Activated CD4-positive, alpha-beta memory T cell treated with anti-CD3 and anti-CD28 coated beads for 36 hours (primary cell): ENCODE data around the gene PYGL. TPM values are rescaled to one million over a fixed set of nuclear protein-coding genes. Genes with fewer than 3 reads are reported as not detected.
"Not testable (repeated sequence)": the region's sequence is repeated elsewhere in the genome, so short reads cannot be mapped to it uniquely, and the experiment has no call there.

Experiments
- CTCF ChIA-PET: fragments of 350-600 bp; sonication (Branson Sonifier 250); formaldehyde crosslinking; loops from one replicate; lab custom pipeline; 2021; ENCODE audit warnings: antibody characterized with exemption, inconsistent platforms; lab: Charles Lee
- POLR2A ChIA-PET: fragments of 350-600 bp; sonication (Branson Sonifier 250); formaldehyde crosslinking; loops from one replicate; lab custom pipeline; 2021; ENCODE audit warnings: antibody characterized with exemption; lab: Charles Lee
- DNase-seq: peaks from one replicate; pipeline ENCODE4 v3.0.0-alpha.2; 2020
- H3K27ac Mint-ChIP-seq: one replicate; pipeline ENCODE4 v1.8.0; 2021; ENCODE audit warnings: mixed read lengths
- H3K27me3 Mint-ChIP-seq: one replicate; pipeline ENCODE4 v1.8.0; 2021; ENCODE audit warnings: mixed read lengths
- H3K36me3 Mint-ChIP-seq: one replicate; pipeline ENCODE4 v1.8.0; 2021; ENCODE audit warnings: mixed read lengths
- H3K4me1 Mint-ChIP-seq: one replicate; pipeline ENCODE4 v1.8.0; 2021; ENCODE audit warnings: low read depth, mixed read lengths
- H3K4me3 Mint-ChIP-seq: one replicate; pipeline ENCODE4 v1.8.0; 2021; ENCODE audit warnings: mild to moderate bottlenecking, mixed read lengths
- H3K9me3 Mint-ChIP-seq: one replicate; pipeline ENCODE4 v1.8.0; 2021; ENCODE audit warnings: mixed read lengths
- intact Hi-C: fragments of 100-400 bp; cut with micrococcal nuclease; formaldehyde crosslinking; loops from one replicate; pipeline ENCODE4 v1.15.1; 2023
- total RNA-seq, 2 experiments: library from RNA; stranded (reverse); gene quantifications; one replicate each; pipeline ENCODE4 v1.2.3, GENCODE V29; 2021

The PYGL gene
- total RNA-seq, 2 experiments from 2014 or later: 0.71 to 1.2 TPM

DNA sequence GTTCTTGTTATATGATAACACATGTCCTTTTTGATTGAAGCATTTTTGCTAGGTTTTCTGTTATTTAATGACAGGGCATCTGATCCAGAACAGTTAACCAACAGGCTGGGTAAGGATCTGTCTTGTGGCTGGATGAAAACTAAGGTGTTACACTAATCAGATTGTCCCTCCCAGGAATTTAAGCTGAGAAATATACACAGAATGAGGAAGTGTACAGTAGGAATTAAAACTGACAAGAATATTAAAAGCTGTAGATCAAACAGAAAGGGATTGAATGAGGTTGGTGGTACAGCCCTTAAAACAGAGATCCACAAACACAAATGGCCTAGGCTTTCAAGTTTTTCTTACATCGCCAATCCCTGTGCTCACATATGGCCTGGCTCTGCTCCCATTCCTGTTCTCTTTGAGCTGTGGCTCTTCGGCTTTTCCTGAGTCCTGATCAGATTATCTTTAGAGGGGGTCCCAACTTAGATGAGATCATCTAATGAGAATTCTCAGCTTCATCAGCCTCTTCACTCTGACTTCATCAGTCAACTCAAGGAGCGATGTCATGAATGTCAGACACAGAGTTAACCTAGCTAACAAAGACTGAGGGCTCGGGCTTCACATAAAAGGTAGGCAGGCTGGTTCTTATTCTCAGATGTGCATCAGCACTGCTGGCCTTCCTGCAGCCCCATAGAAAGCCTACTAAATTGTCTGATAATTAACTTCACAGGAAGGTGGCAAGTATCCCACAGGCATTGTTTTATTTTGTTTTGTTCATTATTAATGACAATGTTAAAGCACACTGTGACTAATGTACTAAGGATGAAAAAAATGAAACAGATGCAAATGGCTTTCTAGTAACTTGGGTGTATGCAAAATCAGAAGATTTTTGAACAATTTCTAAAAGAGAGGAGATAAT, 11.4 kb downstream of the PYGL start:
- H3K27me3 Mint-ChIP-seq: peaks cover 29% of the 10 kb centered on the region

DNA sequence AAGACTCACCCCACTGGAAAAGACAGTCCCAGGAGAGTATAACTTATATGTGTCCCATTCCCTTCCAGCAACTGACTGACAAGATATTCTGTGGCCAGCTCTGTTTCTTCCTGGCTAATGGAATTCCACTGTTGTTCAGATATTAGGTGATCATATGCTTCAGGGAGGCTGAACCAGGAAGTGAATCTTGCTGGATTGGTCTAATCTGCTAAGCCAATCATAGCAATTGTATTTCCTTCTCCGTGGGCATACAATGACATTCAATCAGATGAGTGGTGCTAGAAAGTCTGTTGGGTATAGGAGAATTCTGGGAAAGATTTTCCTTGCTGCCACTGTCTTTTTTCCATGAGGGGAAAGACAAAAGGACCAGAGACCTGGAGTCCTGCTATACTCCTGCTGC, 12.1 kb downstream of the PYGL start:
- Mint-ChIP-seq H3K36me3 (no peaks in the 10 kb centered on the region), H3K27me3 (peaks cover 26% of the 10 kb centered on the region), H3K27ac (no peak overlapping the region), H3K4me3 (no peak overlapping the region), H3K9me3 (no peaks in the 10 kb centered on the region), H3K4me1 (no peaks in the 10 kb centered on the region)
- no peak for DNase-seq
- ChIA-PET CTCF (no interaction called here), POLR2A (no interaction called here)
- intact Hi-C loops: no loop called here

More for the DNA sequence above, 11.4 kb downstream of the PYGL start:
- ChIA-PET POLR2A (no interaction called here), CTCF (no interaction called here)
- Mint-ChIP-seq H3K36me3 (no peaks in the 10 kb centered on the region), H3K27ac (no peak overlapping the region), H3K9me3 (no peaks in the 10 kb centered on the region), H3K4me3 (no peak overlapping the region), H3K4me1 (no peaks in the 10 kb centered on the region)
- no peak for DNase-seq
- intact Hi-C loops: no loop called here

DNA sequence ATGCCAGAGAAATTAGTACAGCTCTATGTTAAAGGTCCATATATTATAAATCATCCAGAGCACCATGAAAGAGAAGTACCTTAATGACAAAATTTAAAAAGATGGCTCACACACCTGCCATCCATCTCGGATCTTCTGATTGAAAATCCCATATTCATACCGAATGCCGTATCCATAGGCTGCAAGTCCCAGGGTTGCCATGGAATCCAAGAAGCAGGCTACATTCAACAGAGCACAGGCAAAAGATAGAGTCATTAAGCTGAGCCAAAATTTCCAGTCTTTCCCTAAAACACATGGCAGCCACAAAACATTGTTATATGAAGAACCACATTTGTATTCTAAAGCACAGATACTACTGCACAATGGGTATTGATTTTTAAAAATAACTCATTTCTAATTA, 12.7 kb downstream of the PYGL start:
- no peaks in the 10 kb centered on the region for H3K4me1 Mint-ChIP-seq
- H3K9me3 Mint-ChIP-seq: no peaks in the 10 kb centered on the region
- DNase-seq: no peak
- H3K27ac Mint-ChIP-seq: no peak overlapping the region
- ChIA-PET POLR2A (no interaction called here), CTCF (no interaction called here)
- no peaks in the 10 kb centered on the region for H3K36me3 Mint-ChIP-seq
- intact Hi-C loops: no loop called here
- no peak overlapping the region for H3K4me3 Mint-ChIP-seq
- peaks cover 24% of the 10 kb centered on the region for H3K27me3 Mint-ChIP-seq

DNA sequence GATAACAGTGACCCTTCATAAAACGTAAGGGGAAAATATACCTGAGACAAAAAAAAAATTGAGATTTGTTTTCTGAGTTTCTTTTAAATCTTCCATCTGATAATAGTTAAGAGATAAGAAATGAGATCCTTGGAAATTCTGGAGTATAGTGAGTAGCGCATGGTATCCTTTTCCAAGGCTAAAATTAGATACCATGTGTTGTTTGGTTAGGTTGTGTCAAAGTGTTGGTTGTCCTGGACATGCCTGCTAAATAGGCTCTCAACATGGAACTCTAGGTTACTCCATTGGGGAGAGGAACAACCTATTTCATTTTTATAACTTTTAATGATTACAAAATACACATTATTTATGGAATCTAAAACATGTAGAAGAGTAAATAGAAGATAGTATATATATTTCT, 14.8 kb downstream of the PYGL start:
- H3K27me3 Mint-ChIP-seq: peaks cover 19% of the 10 kb centered on the region
- no peak overlapping the region for H3K27ac Mint-ChIP-seq
- CTCF ChIA-PET: no interaction called here
- H3K4me1 Mint-ChIP-seq: no peaks in the 10 kb centered on the region
- H3K9me3 Mint-ChIP-seq: no peaks in the 10 kb centered on the region
- no peaks in the 10 kb centered on the region for H3K36me3 Mint-ChIP-seq
- no peak for DNase-seq
- no peak overlapping the region for H3K4me3 Mint-ChIP-seq
- POLR2A ChIA-PET: no interaction called here
- intact Hi-C loops: no loop called here

DNA sequence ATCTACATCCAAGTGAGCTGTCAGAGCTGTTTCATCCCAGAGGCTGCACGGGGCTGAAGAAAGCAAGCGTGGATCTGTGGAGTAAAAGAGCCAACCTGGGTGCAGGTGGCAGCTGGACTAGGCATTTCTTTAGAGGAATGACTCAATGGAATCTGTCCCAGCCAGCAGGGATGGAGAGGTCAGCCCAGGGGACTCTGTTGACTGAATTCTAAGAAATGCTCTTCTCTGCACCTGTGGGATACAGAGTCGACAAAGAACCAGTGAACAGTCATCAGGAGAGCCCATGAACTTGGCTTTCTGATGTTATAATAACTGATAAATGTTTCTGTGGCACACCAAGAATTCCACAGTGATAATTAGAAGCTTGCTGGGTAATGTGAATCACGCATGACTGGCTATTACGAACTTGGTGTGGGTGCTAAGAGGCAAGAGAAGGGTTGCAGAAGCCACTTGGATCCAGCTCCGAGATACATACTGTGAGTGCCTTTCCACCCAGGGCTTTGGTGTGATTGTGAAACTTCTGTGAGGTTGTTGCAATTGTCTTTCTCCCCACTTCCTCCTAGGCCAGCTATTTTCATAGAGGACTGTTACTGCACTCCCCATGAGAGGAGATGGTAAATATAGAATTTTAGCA, 16.2 kb downstream of the PYGL start:
- intact Hi-C loops: no loop called here
- Mint-ChIP-seq H3K4me3 (no peak overlapping the region), H3K27ac (no peak overlapping the region), H3K36me3 (no peaks in the 10 kb centered on the region), H3K27me3 (peaks cover 18% of the 10 kb centered on the region), H3K4me1 (no peaks in the 10 kb centered on the region), H3K9me3 (no peaks in the 10 kb centered on the region)
- ChIA-PET CTCF (no interaction called here), POLR2A (no interaction called here)
- DNase-seq: no peak

DNA sequence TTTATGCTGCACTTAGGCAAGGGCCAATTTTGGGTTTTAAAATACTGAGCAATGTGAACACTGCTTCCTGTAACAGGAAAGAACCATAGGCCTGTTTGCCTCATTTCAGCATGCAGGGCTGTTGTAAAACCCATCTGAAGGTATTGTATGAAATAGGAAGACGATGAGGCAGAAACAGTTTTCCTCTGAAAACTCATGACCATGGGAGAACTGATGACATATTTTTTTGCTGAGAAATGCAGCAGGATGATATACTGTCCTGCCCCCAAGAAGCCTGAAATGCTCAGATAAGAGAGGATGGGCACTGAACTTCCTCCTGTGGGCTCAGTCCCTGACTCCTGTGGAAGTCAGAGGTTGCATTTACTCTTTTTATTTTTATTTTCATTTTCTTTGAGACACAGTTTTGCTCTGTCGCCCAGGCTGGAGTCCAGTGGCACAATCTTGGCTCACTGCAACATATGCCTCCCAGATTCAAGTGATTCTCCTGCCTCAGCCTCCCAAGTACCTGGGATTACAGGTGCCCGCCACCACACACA, 17.4 kb downstream of the PYGL start:
- H3K4me3 Mint-ChIP-seq: no peak overlapping the region
- H3K27me3 Mint-ChIP-seq: peaks cover 11% of the 10 kb centered on the region
- no peak overlapping the region for H3K27ac Mint-ChIP-seq
- POLR2A ChIA-PET: no interaction called here
- no peaks in the 10 kb centered on the region for H3K9me3 Mint-ChIP-seq
- no peaks in the 10 kb centered on the region for H3K36me3 Mint-ChIP-seq
- CTCF ChIA-PET: no interaction called here
- intact Hi-C loops: no loop called here
- no peaks in the 10 kb centered on the region for H3K4me1 Mint-ChIP-seq
- no peak for DNase-seq

DNA sequence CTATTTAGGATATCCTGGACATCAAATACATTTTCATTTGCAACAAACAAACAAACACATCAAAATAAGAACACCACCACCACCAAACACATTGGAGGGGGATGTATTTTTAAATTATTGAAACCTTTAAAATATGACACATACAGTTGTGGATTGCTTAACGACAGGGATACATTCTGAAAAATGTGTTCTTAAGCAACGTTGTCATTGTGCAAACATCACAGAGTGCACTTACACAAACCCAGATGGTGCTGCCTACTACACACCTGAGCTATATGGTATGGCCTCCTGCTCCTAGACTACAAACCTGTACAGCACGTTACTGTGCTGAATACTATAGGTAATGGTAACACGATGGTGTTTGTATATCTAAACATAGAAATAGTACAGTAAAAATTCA, 19.4 kb downstream of the PYGL start:
- no peaks in the 10 kb centered on the region for H3K4me1 Mint-ChIP-seq
- H3K4me3 Mint-ChIP-seq: no peak overlapping the region
- ChIA-PET CTCF (no interaction called here), POLR2A (no interaction called here)
- DNase-seq: no peak
- H3K9me3 Mint-ChIP-seq: no peaks in the 10 kb centered on the region
- intact Hi-C loops: no loop called here
- peaks cover 10% of the 10 kb centered on the region for H3K27me3 Mint-ChIP-seq
- no peak overlapping the region for H3K27ac Mint-ChIP-seq
- H3K36me3 Mint-ChIP-seq: no peaks in the 10 kb centered on the region

DNA sequence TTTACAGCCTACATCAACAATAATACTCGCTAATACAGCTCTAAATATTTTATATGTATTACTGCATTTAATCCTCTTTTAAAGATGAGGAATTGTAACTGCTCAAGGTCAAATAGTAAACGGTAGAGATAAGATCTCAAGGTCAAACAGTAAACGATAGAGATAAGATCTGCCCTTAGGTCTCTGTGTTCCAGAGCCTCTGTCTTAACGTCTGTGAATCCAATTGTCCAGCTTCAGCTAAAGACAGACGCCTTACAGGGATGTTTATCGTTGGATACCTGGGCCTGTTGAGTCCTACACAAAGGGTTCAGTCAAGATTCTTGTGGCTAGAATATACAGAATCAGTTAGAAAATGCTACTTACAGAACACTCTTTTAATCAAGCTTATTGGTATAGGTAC, 20.0 kb downstream of the PYGL start:
- POLR2A ChIA-PET: no interaction called here
- intact Hi-C loops: no loop called here
- H3K4me1 Mint-ChIP-seq: no peaks in the 10 kb centered on the region
- CTCF ChIA-PET: no interaction called here
- H3K9me3 Mint-ChIP-seq: no peaks in the 10 kb centered on the region
- H3K36me3 Mint-ChIP-seq: no peaks in the 10 kb centered on the region
- H3K27ac Mint-ChIP-seq: no peak overlapping the region
- no peak for DNase-seq
- no peak overlapping the region for H3K4me3 Mint-ChIP-seq
- peaks cover 8% of the 10 kb centered on the region for H3K27me3 Mint-ChIP-seq

DNA sequence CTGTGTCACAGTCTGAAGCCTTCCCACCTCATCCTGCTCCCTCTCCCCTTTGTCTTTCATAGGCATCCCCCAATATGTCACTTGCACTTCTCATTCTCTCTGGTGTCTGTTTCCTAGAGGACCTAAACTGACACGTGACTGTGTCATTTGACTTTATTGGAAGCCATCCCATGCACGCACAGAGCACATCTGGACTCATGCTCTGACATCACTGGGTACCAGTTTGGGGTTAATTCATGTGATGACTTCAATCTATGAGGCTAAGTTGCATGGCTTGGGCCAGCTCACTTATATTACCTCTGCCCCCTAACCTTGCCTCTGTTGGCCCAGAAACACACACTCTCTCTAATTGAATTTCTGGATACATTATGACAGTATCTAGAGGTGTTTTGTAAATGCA, 21.5 kb downstream of the PYGL start:
- Mint-ChIP-seq H3K9me3 (no peaks in the 10 kb centered on the region), H3K27me3 (peaks cover 4% of the 10 kb centered on the region), H3K4me1 (no peaks in the 10 kb centered on the region), H3K4me3 (no peak overlapping the region), H3K27ac (no peak overlapping the region), H3K36me3 (no peaks in the 10 kb centered on the region)
- POLR2A ChIA-PET: no interaction called here
- intact Hi-C loops: no loop called here
- CTCF ChIA-PET: no interaction called here
- DNase-seq: no peak

DNA sequence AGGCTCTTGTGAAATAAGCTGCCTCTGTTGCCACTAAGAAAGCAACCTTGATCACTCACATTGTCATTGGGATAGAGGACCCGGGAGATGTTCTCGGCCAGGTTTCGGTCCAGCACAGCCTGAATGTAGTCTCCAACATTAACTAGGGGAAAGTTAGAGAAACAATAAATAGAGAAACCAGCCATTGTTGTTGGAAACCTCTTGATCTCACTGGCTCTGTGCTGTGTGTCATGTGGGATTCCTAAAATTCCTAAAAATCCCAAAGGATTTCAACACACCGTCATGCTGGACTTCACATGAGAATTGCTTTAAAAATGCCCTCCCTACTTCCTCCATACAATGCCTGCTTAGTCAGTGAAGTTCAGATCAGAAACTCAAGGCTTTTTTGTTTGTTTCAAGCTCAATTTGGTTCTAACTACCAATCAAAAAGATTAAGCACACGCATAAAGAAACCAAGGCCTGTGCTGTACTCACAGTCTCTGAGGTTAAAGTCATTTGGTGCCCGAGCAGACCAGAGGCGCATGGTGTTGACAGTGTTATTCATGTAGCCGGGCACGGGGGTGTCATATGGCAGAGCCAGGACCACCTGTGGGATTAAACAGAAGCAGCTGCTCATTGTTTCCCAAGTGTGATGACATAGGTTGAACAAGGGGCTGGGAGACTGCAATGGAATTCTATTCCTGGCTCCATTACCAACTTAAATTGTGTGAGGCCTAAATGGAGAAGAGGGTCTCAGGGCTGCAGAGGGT, 23.6 kb downstream of the PYGL start:
- ChIA-PET CTCF (no interaction called here), POLR2A (interaction anchor here (0.7 kb wide), 1 partner anchor 521 kb away, joined by 3 read pairs; no protein-coding TSS in a partner anchor)
- Mint-ChIP-seq H3K27me3 (peaks cover 8% of the 10 kb centered on the region), H3K4me3 (no peak overlapping the region), H3K9me3 (no peaks in the 10 kb centered on the region), H3K4me1 (no peaks in the 10 kb centered on the region), H3K36me3 (no peaks in the 10 kb centered on the region), H3K27ac (no peak overlapping the region)
- DNase-seq: no peak
- intact Hi-C loops: no loop called here

DNA sequence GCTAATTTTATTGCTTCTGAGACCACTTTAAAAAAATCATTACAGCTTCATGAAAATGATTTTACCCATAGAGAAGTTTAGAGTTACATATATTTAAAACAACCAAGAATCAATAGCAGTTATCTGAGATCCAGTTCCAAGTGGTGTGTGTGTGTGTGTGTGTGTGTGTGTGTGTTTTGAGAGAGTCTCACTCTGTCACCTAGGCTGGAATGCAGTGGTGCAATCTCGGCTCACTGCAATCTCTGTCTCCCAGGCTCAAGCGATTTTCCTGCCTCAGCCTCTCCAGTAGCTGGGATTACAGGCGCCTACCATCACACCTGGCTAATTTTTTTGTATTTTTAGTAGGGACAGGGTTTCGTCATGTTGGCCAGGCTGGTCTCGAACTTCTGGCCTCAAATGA, 24.8 kb downstream of the PYGL start:
- intact Hi-C loops, CTCF ChIA-PET, POLR2A ChIA-PET: not testable (repeated sequence)

DNA sequence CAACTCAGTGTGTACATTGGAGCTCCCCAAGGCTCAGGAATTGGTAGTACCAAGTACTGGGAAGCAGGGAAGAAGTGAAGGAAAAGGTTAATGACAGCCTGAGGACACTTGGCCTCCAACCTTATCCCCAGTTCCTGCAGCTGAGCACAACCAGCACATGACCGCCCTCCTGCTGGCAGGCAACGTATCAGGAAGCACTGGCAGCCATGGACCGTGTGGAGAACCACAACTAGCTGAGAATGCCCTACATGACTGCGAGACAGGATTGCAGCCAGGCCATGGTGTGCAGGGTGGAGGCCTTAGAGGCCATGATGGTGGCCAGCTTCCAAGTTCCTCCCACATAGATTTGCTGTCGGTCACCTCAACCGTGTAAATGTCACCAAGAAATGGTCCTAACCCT, 26.8 kb downstream of the PYGL start:
- H3K27me3 Mint-ChIP-seq: peaks cover 14% of the 10 kb centered on the region
- ChIA-PET CTCF (no interaction called here), POLR2A (no interaction called here)
- no peak overlapping the region for H3K27ac Mint-ChIP-seq
- H3K4me3 Mint-ChIP-seq: no peak overlapping the region
- no peaks in the 10 kb centered on the region for H3K36me3 Mint-ChIP-seq
- no peaks in the 10 kb centered on the region for H3K9me3 Mint-ChIP-seq
- H3K4me1 Mint-ChIP-seq: no peaks in the 10 kb centered on the region
- no peak for DNase-seq
- intact Hi-C loops: no loop called here

More for the DNA sequence above, 24.8 kb downstream of the PYGL start:
- not testable (repeated sequence) for H3K27ac Mint-ChIP-seq, H3K4me1 Mint-ChIP-seq, H3K9me3 Mint-ChIP-seq, H3K4me3 Mint-ChIP-seq, H3K36me3 Mint-ChIP-seq, DNase-seq
- peaks cover 13% of the 10 kb centered on the region for H3K27me3 Mint-ChIP-seq
